SK-N-MC (cell line): ENCODE results near the gene PTPRM.

ENCODE experiments used
- EZH2 ChIP-seq: fragments of 200-600 bp; sonication (generic); IDR thresholded peaks from one replicate; pipeline ENCODE4 v1.6.1; 2017; ENCODE audit warnings: antibody characterized with exemption
- FOXP2 ChIP-seq: optimal IDR thresholded peaks from 2 replicates; pipeline ENCODE3; 2011; ENCODE audit warnings: mild to moderate bottlenecking, moderate library complexity; ENCODE audit not compliant: insufficient read depth; ENCODE audit errors: extremely low read length, control extremely low read depth

DNA sequence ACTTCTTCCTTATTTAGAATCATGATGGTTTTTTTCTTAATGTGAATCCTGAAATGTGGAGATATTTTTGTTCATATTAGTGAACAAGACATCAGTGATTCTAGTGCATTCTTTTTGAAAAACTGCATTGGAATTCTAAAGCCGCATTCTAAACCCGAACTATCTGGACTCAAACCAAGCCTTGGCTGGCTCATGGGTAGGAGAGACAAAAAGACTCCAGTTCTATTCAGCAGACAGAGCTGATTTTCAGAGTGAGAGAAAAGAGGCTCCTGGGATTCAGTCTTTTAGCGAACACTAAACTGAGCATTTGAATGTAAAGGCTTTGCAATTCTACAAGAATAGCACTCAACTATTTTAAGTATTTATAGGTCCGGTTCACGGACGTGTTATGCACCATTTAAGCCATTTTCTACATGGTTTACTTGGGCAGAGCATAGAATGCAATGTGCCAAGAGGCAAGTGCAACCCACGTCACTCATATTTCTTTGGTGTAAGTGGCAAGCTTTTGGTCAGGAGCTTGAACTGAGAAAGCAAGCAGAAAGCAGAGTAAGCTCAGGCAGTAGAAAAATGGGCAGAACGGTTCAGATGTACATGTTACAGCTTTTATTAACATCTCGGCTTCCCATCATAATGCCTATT, 814.8 kb downstream of the PTPRM start:
- no peak for TF ChIP-seq EZH2
- no peak for TF ChIP-seq FOXP2
